Vagina (tissue), 2 donors: Measurements from ENCODE around the gene CYP3A5. TPM values are rescaled to one million over a fixed set of nuclear protein-coding genes. Genes with fewer than 3 reads are reported as not detected.
"Not testable (repeated sequence)": the region's sequence is repeated elsewhere in the genome, so short reads cannot be mapped to it uniquely, and the experiment has no call there.

Experiments
- DNase-seq, 2 donors: peaks; one replicate each; pipeline ENCODE4 v3.0.0-alpha.2; 2017; ENCODE audit errors: extremely low spot score in 2 of 2
- H3K27ac ChIP-seq: fragments of 200-600 bp; sonication (generic); one replicate; pipeline ENCODE4 v1.5.1; 2019
- H3K27me3 ChIP-seq: fragments of 200-600 bp; sonication (generic); one replicate; pipeline ENCODE4 v1.5.1; 2019
- H3K36me3 ChIP-seq, 2 donors: fragments of 200-600 bp; sonication (generic); one replicate each; pipeline ENCODE4 v1.5.1; 2017 to 2019
- H3K4me1 ChIP-seq: fragments of 200-600 bp; sonication (generic); one replicate; pipeline ENCODE4 v1.5.1; 2019
- H3K4me3 ChIP-seq, 2 donors: fragments of 200-600 bp; sonication (generic); 1 replicate in 1 of 2; 2 replicates in 1 of 2; pipeline ENCODE4 v1.5.1; 2016 to 2019
- H3K9me3 ChIP-seq: fragments of 200-600 bp; sonication (generic); one replicate; pipeline ENCODE4 v1.5.1; 2019
- POLR2A ChIP-seq, 2 donors: fragments of 450-650 bp; IDR thresholded peaks; one replicate each; pipeline ENCODE4 v1.6.1; 2017; ENCODE audit warnings: antibody characterized with exemption in 2 of 2, mild to moderate bottlenecking in 2 of 2, moderate library complexity in 2 of 2
- POLR2AphosphoS5 ChIP-seq, 2 donors: sonication (generic); formaldehyde crosslinking; IDR thresholded peaks; one replicate each; pipeline ENCODE4 v1.9.0; 2017; ENCODE audit warnings: antibody characterized with exemption in 2 of 2, mild to moderate bottlenecking in 2 of 2, low read depth in 1 of 2; ENCODE audit not compliant: insufficient read depth in 1 of 2
- intact Hi-C: fragments of 100-400 bp; cut with DNase I; formaldehyde crosslinking; loops from one replicate; pipeline ENCODE4 v1.15.1; 2023
- total RNA-seq: library from RNA; depleted of rRNA; stranded (reverse); fragments of >200 nt; gene quantifications from one replicate; pipeline ENCODE4 v1.2.3, GENCODE V29; 2016
- TF ChIP-seq, protein P1 (sequence below), 3 experiments: fragments of 450-650 bp in 2 of 3; fragments of 200-600 bp in 1 of 3; sonication (generic) in 1 of 3; IDR thresholded peaks; one replicate each; pipeline ENCODE4 v1.5.1; 2017 to 2019; ENCODE audit warnings: antibody characterized with exemption in 3 of 3, mild to moderate bottlenecking in 2 of 3, moderate library complexity in 2 of 3

CYP3A5 gene
- total RNA-seq, result 80.3 TPM

GRCh38 chr7:99679400-99680191 is at the start of gene CYP3A5:
CYP3A5 (minus strand) TSS chr7:99679996; CDS start chr7:99679896, 100 bp downstream.
- no peaks in the 10 kb centered on the region for H3K27me3 ChIP-seq
- H3K27ac ChIP-seq, result peak within 1 kb of the TSS; percentile 4
- H3K9me3 ChIP-seq, result no peaks in the 10 kb centered on the region
- no peak for DNase-seq
- H3K36me3 ChIP-seq, result no peaks in the 10 kb centered on the region
- peak within 1 kb of the TSS; percentile 27 to 28 for H3K4me3 ChIP-seq
- intact Hi-C loops, result no loop called here
- H3K4me1 ChIP-seq, result peaks cover 13% of the 10 kb centered on the region
- TF ChIP-seq POLR2AphosphoS5 (IDR thresholded peaks at IDR 0.05; ENCODE audit: insufficient read depth in 1 of 2, low read depth in 1 of 2), result peak in 1 of 2 donors; percentile 61
- TF ChIP-seq, protein P1, sequence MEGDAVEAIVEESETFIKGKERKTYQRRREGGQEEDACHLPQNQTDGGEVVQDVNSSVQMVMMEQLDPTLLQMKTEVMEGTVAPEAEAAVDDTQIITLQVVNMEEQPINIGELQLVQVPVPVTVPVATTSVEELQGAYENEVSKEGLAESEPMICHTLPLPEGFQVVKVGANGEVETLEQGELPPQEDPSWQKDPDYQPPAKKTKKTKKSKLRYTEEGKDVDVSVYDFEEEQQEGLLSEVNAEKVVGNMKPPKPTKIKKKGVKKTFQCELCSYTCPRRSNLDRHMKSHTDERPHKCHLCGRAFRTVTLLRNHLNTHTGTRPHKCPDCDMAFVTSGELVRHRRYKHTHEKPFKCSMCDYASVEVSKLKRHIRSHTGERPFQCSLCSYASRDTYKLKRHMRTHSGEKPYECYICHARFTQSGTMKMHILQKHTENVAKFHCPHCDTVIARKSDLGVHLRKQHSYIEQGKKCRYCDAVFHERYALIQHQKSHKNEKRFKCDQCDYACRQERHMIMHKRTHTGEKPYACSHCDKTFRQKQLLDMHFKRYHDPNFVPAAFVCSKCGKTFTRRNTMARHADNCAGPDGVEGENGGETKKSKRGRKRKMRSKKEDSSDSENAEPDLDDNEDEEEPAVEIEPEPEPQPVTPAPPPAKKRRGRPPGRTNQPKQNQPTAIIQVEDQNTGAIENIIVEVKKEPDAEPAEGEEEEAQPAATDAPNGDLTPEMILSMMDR (IDR thresholded peaks at IDR 0.05), result no peak

GRCh38 chr7:99728615-99729014 is 48.8 kb upstream of the CYP3A5 start:
- H3K9me3 ChIP-seq, result no peaks in the 10 kb centered on the region
- H3K4me3 ChIP-seq, result no peak overlapping the region
- TF ChIP-seq, protein P1 (IDR thresholded peaks at IDR 0.05), result no peak
- TF ChIP-seq POLR2AphosphoS5 (IDR thresholded peaks at IDR 0.05; ENCODE audit: insufficient read depth in 1 of 2, low read depth in 1 of 2) (no peak), POLR2A (IDR thresholded peaks at IDR 0.05) (no peak)
- no peaks in the 10 kb centered on the region for H3K36me3 ChIP-seq
- H3K27me3 ChIP-seq, result no peaks in the 10 kb centered on the region
- peaks cover 6% of the 10 kb centered on the region for H3K4me1 ChIP-seq
- DNase-seq, result peak in 1 of 2 donors; percentile 8
- no peak overlapping the region for H3K27ac ChIP-seq
- intact Hi-C loops, result no loop called here

GRCh38 chr7:99723201-99723600 is 43.4 kb upstream of the CYP3A5 start:
- DNase-seq, H3K9me3 ChIP-seq, intact Hi-C loops, H3K36me3 ChIP-seq, H3K4me1 ChIP-seq, H3K4me3 ChIP-seq, H3K27ac ChIP-seq, H3K27me3 ChIP-seq: not testable (repeated sequence)

DNA sequence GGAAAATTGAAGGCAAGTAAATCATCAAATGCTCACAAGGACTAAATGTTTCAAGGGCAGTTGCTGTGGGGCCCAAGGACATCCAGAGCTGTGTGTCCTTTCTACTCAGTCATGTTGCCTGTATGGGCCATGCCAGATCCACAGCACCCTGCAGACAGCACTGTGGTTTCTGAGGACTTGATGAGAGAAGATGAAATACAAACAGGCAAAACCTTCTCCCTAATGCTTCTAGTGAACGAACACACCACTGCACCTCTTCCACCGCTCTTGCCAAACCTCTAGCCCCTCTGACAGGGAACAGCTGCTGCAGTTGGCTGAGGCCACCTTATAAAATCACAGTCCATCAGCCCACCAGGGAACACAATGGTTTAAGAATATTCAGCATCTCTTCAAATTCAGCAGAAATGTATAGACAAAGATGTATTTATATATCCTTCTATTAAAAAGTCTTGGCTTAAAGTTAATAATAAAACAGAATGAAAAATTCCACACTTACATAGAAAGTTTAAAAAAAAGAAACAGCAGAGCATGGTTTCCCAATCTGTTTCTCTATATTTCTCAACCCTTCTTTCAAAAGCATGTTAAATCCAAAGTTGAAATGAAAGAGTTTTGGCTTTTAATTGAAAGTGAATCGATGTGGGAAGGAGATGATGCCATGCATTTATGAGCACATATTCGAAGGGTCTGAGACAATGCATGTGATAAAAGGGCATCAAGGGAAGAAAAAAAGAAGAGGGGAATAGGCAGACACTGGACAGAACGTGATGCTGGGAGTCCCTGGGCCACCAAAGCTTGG is 41.2 kb upstream of the CYP3A5 start:
- no peak for DNase-seq
- H3K9me3 ChIP-seq, result no peaks in the 10 kb centered on the region
- H3K27ac ChIP-seq, result no peak overlapping the region
- no peaks in the 10 kb centered on the region for H3K36me3 ChIP-seq
- H3K4me1 ChIP-seq, result no peaks in the 10 kb centered on the region
- no peak for TF ChIP-seq POLR2A (IDR thresholded peaks at IDR 0.05)
- no peak for TF ChIP-seq POLR2AphosphoS5 (IDR thresholded peaks at IDR 0.05; ENCODE audit: insufficient read depth in 1 of 2, low read depth in 1 of 2)
- TF ChIP-seq, protein P1 (IDR thresholded peaks at IDR 0.05), result no peak
- no peak overlapping the region for H3K4me3 ChIP-seq
- no peaks in the 10 kb centered on the region for H3K27me3 ChIP-seq
- intact Hi-C loops, result no loop called here

DNA sequence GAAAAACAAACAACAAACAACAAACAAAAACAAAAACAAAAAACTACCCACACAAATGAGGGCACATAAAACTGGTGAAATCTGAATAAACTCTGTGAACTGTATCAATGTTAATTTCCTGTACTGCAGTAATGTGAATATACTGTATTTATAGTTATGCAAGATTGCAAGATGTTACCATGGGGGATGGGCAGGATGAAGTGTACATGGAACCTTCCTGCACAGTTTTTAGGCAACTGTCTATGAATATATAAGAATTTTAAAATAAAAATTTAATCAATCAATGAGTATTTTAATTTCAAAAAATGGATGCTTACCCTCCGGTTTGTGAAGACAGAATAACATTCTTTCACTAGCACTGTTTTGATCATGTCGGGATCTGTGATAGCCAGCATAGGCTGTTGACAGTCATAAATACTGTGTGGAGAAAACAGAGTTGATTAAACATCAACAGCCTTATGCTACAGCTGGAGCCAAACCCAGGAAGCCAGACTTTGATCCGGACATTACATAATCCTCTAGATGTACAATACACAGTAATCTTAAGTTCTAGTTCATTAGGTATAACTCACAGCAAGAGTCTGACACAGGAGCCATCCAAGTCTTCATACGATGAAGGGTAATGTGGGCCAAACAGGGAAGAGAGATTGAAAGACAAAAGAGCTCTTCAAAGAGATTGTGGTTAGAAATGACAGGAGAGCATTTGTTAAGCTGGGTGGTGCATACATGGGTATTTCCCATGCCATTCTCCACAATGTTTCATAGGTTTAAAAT is 40.4 kb upstream of the CYP3A5 start:
- Histone ChIP-seq H3K27ac (no peak overlapping the region), H3K27me3 (no peaks in the 10 kb centered on the region), H3K4me3 (no peak overlapping the region), H3K9me3 (no peaks in the 10 kb centered on the region), H3K36me3 (no peaks in the 10 kb centered on the region), H3K4me1 (no peaks in the 10 kb centered on the region)
- no peak for DNase-seq
- intact Hi-C loops, result no loop called here
- TF ChIP-seq, protein P1 (IDR thresholded peaks at IDR 0.05), result no peak
